Activated T-cell treated with anti-CD3 and anti-CD28 coated beads, Interleukin-2, amount 50 U/mL, for 4 hours (primary cell): Measurements from ENCODE around the gene HSD17B11. TPM values are rescaled to one million over a fixed set of nuclear protein-coding genes. Genes with fewer than 3 reads are reported as not detected.
A peak's percentile ranks its signal among the peaks of the same experiment; 100 is the strongest.
"Not testable (repeated sequence)": the region's sequence is repeated elsewhere in the genome, so short reads cannot be mapped to it uniquely, and the experiment has no call there.

Experiments used
- ATAC-seq, 2 donors: fragments of 200-7000 bp; cut with Tn5 transposase; one replicate each; pipeline ENCODE4 v1.10.0; 2021
- DNase-seq: peaks from one replicate; pipeline ENCODE4 v3.0.0-alpha.2; 2020
- H3K27me3 Mint-ChIP-seq: one replicate; pipeline ENCODE4 v1.8.0; 2021; ENCODE audit warnings: low read depth, mixed read lengths
- H3K36me3 Mint-ChIP-seq: one replicate; pipeline ENCODE4 v1.8.0; 2022; ENCODE audit warnings: mixed read lengths; ENCODE audit not compliant: insufficient read depth
- H3K4me1 Mint-ChIP-seq: one replicate; pipeline ENCODE4 v1.8.0; 2021; ENCODE audit warnings: low read depth, mixed read lengths
- H3K4me3 Mint-ChIP-seq: one replicate; pipeline ENCODE4 v1.8.0; 2021; ENCODE audit warnings: mild to moderate bottlenecking, moderate library complexity, mixed read lengths
- H3K9me3 Mint-ChIP-seq: one replicate; pipeline ENCODE4 v1.8.0; 2021; ENCODE audit warnings: mixed read lengths
- total RNA-seq, 3 donors: library from RNA; stranded (reverse); gene quantifications; one replicate each; pipeline ENCODE4 v1.2.1, GENCODE V29; 2021

Gene HSD17B11, protein sequence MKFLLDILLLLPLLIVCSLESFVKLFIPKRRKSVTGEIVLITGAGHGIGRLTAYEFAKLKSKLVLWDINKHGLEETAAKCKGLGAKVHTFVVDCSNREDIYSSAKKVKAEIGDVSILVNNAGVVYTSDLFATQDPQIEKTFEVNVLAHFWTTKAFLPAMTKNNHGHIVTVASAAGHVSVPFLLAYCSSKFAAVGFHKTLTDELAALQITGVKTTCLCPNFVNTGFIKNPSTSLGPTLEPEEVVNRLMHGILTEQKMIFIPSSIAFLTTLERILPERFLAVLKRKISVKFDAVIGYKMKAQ
- total RNA-seq: 1 to 10 TPM; 5.3 to 8.9 (median 7.4) TPM

DNA sequence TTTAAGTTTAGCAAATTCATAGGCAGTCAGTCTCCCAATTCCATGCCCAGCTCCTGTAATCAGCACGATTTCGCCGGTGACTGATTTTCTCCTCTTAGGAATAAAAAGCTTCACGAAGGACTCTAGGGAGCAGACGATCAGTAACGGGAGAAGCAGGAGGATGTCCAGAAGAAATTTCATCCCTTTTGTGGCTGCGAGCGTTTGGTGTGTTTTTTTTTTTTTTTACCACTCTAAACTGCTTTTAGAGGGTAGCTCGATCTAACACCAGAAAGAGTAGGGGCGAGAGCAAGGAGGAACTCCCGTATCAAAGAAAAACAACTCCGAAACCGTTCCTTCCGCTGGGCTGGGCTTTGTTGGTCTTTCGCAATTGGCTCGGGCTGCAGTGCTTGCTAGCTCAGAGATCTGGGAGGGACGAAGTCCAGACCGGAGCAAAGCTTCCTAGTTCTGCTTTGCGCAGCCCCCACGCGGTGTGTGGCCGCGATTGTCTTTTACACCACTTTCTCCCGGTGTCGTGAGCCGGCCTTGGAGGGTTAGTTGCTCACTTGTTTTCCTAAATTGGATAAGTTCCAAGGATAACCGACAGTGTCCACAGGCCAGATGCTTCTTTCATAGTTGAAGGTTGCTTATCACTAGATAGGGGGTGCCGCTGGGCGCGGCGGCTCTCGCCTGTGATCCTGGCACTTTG, at the start of gene HSD17B11:
TSS of gene HSD17B11 (minus strand) at position 298 of the 685 bp plus-strand sequence. CDS start at position 180, 118 bp downstream.
- Mint-ChIP-seq H3K9me3 (no peaks in the 10 kb centered on the region), H3K4me3 (peak within 1 kb of the TSS; percentile 95), H3K27me3 (no peaks in the 10 kb centered on the region), H3K36me3 (peaks cover 5% of the 10 kb centered on the region), H3K4me1 (peaks cover 44% of the 10 kb centered on the region)
- peak; percentile 69 for DNase-seq
- peak; percentile 98 to 99 for ATAC-seq

DNA sequence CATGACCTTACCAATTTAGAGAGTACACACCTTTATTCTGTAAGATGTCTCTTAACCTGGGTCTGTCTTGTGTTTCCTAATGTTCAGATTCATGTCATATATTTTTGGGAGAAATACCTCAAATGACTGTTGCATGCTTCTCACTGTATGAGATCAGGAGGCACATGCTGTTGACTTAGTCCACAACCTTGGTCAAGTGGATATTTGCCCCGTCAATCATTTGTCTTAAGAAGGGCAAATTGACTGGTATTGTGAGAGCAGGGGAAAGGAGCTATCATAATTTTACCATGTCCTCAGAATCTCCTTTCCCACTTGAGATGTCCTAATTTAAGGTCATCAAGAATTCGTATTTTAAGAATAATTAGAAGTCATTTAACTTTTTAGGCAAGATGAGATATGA, 42.4 kb upstream of the HSD17B11 start:
- H3K27me3 Mint-ChIP-seq: no peaks in the 10 kb centered on the region
- H3K4me1 Mint-ChIP-seq: peaks cover 26% of the 10 kb centered on the region
- no peaks in the 10 kb centered on the region for H3K9me3 Mint-ChIP-seq
- ATAC-seq: no peak
- H3K36me3 Mint-ChIP-seq: peaks cover 17% of the 10 kb centered on the region
- H3K4me3 Mint-ChIP-seq: no peak overlapping the region
- DNase-seq: no peak

DNA sequence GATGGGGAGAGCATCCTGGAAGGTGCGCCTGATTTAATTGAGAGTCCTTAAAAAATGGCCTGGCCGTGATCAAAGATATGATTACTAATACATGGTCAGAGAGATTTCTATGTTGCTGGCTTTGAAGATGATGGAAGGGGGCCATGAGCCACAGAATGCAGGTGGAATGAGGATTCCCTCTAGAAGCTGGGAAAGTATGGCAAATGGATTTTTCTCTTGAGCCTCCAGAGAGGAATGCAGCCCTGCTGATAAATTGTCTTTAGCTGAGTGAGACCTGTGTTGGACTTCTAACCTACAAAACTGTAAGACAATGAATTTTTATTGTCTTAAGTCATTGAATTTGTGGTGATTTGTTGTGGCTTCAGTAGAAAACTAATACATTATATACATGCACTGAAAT, 39.0 kb upstream of the HSD17B11 start:
- Mint-ChIP-seq H3K4me3 (no peak overlapping the region), H3K36me3 (peaks cover 5% of the 10 kb centered on the region), H3K9me3 (no peaks in the 10 kb centered on the region), H3K27me3 (no peaks in the 10 kb centered on the region), H3K4me1 (peaks cover 34% of the 10 kb centered on the region)
- ATAC-seq: no peak
- no peak for DNase-seq

DNA sequence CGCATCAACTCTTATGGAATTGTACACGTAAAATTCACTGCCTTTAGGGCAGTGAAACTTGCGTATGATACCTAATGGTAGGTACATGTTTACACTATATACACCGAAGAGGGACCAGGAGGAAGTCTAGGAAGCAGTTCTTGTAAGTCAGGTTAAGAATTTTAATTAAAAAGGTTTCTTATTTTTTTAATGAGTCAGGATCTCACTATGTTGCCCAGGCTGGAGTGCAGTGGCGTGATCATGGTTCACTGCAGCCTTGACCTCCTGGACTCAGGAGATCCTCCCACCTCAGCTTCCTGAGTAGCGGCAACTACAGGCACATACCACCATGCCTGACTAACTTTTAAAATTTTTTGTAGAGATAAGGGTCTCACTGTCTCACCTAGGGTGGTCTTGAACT, 38.0 kb upstream of the HSD17B11 start:
- Mint-ChIP-seq H3K36me3 (peaks cover 5% of the 10 kb centered on the region), H3K9me3 (no peaks in the 10 kb centered on the region), H3K4me1 (peaks cover 40% of the 10 kb centered on the region), H3K4me3 (no peak overlapping the region), H3K27me3 (no peaks in the 10 kb centered on the region)
- no peak for DNase-seq
- ATAC-seq: no peak

DNA sequence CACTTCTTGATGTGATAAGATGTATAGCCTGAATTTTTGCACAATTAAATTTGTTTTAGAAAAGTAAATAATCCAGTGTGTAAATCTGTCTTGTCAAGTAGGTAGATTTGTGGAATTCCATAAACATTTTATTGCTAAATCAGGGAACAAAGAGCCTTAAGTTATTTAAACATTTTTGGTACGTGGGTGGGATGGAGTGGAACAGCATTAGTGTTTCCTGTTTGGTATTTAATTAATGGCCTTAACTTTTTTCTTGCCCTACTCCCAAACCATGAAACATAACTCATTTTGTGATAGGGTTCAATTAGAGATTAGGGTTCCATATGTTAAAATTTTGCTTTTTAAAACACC, 36.5 kb upstream of the HSD17B11 start:
- DNase-seq (no peak), ATAC-seq (no peak)
- Mint-ChIP-seq H3K4me1 (peaks cover 41% of the 10 kb centered on the region), H3K27me3 (no peaks in the 10 kb centered on the region), H3K4me3 (no peak overlapping the region), H3K9me3 (no peaks in the 10 kb centered on the region), H3K36me3 (no peaks in the 10 kb centered on the region)

DNA sequence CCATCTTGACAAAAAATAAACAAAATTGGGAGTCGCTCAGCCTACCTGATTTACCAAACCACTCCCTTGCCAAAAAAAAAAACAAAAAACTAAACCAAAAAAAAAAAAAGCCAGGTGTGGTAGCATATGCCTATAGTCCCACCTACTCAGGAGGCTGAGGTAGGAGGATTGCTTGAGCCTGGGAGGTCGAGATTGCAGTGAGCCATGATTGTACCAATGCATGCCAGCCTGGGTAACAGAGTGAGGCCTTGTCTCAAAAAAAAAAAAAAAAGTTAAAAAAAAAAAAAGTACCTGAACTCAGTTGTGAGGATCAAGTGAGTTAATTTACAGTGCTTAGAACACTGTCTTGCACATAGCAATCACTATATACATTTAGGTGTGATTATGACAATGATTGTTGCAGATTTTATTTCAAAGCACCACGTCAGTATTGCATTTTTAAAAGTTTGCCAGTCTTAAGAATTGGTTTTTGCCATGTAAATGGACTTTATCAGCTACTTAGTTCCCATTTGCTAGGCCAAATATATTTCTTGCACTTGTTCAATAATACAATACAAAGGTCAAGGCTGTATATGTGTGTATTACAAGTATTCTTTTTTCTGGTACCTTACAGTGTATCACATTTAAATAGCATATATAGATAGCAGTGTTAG, 36.0 kb upstream of the HSD17B11 start:
- ATAC-seq: no peak
- no peak for DNase-seq
- Mint-ChIP-seq H3K27me3 (no peaks in the 10 kb centered on the region), H3K36me3 (no peaks in the 10 kb centered on the region), H3K9me3 (no peaks in the 10 kb centered on the region), H3K4me3 (no peak overlapping the region), H3K4me1 (peaks cover 41% of the 10 kb centered on the region)

DNA sequence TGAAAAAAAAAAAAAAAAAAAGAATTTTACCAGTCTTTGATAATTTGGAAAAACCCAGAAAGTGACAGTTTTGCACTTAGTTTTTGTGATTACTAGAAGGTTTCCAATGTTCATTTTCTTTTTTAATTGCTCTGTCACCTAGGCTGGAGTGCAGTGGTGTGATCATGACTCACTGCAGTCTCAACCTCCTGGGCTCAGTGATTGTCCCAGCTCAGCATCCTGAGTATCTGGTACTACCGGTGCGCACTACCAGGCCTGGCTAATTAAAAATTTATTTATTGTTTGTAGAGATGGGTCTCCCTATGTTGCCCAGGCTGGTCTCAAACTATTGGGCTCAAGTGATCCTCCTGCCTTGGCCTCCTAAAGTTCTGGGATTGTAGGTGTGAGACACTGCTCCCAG, 34.7 kb upstream of the HSD17B11 start:
- ATAC-seq: no peak
- H3K27me3 Mint-ChIP-seq: no peaks in the 10 kb centered on the region
- H3K9me3 Mint-ChIP-seq: no peaks in the 10 kb centered on the region
- no peak for DNase-seq
- H3K36me3 Mint-ChIP-seq: no peaks in the 10 kb centered on the region
- H3K4me3 Mint-ChIP-seq: no peak overlapping the region
- H3K4me1 Mint-ChIP-seq: peaks cover 44% of the 10 kb centered on the region

DNA sequence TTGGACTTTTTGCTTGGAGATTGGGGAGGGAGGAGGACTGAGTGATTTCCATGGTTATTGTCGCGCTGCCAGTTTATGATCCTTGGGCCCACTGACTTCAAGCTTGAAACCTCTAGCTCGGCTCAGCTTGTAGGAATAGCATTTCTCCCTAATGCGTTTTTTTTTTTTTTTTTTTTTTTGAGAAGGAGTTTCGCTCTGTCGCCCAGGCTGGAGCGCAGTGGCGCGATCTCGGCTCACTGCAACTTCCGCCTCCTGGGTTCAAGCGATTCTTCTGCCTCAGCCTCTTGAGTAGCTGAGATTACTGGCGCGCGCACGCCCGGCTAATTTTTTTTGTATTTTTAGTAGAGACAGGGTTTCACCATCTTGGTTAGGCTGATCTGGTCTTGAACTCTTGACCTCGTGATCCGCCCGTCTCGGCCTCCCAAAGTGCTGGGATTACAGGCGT, 33.1 kb upstream of the HSD17B11 start:
- ATAC-seq, H3K36me3 Mint-ChIP-seq, DNase-seq, H3K27me3 Mint-ChIP-seq, H3K9me3 Mint-ChIP-seq: not testable (repeated sequence)
- Mint-ChIP-seq H3K4me3 (peak overlapping the region; percentile 94), H3K4me1 (peaks cover 33% of the 10 kb centered on the region)

DNA sequence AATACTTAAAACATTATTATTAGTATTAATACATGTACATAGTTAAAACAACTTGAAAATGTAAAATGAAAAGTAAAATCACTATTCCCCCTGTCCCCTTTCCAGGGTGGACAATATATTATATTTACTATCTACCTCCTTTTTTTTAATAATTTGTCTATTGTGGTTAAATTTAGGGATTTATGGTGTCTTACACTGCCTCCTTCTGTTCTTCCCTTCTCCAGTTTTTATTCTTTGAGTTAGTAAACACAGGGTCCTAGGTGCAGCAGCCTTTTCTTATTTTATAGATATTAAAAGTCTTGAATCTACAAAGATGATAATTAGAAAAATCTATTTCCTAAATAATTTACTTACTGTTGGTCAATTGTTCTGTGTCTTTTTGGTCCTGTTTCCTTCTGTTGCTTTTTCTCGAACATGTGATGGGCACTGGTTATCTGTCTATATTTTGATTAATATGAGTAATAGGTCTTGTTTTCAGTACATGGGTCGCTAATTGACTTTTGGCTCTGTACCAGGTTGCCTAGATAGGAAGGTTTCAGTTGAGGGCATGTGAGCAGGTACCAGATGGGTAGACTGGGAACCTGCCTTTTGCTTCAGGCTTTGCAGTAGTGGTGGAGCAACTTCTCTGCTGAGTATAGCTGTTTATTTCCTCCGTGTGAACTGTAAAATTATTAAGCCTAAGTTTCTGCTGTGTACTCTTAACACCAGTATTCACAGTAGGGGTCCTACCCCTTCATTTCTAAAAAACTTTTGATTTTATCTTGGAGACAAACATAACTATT, 32.5 kb upstream of the HSD17B11 start:
- no peaks in the 10 kb centered on the region for H3K9me3 Mint-ChIP-seq
- H3K36me3 Mint-ChIP-seq: no peaks in the 10 kb centered on the region
- peak overlapping the region; percentile 94 for H3K4me3 Mint-ChIP-seq
- peaks cover 33% of the 10 kb centered on the region for H3K4me1 Mint-ChIP-seq
- ATAC-seq (no peak), DNase-seq (no peak)
- no peaks in the 10 kb centered on the region for H3K27me3 Mint-ChIP-seq

DNA sequence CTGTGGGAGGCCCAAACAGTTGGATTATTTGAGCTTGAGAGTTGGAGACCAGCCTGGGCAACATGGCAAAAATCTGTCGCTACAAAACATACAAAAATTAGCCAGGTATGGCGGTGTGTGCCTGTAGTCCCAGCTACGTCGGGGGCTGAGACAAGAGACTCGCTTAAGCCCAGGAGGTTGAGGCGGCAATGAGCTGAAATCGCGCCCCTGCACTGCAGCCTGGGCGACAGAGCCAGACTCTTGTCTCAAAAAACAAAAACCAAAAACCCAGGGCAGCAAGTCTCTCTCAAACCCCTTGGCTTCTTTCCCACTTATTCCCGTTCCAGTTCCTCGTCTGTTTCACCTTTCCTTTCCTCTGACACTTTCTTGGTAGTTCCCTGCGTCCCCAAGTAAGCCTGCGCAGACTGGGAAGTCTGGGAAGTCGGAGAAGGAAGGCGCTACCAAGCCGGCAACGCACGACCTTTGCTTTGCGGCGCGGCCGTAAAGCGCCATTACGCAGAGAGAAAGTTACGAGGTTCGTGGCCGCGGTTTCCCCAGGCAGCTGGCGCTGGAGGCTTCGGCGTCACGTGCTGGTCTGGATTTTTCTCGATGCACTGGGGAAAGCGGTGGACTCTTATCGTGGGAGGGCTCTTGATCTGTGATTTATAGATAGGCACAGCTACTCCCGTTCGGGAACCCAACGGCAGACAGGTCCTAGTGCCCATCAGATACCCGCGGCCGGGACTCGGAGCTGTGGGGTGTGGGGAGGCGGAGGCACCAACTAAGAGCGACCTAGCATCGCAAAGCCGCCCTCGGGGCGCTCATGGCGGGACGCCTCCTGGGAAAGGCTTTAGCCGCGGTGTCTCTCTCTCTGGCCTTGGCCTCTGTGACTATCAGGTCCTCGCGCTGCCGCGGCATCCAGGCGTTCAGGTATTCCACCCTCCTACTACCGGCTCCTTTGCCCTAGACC, 31.4 kb upstream of the HSD17B11 start, which contains the start of gene NUDT9:
TSS of gene NUDT9 (plus strand) at position 470 of the 949 bp plus-strand sequence. CDS start at position 803, 333 bp downstream.
- peak; percentile 74 for DNase-seq
- peak; percentile 90 for ATAC-seq
- Mint-ChIP-seq H3K9me3 (no peaks in the 10 kb centered on the region), H3K27me3 (no peaks in the 10 kb centered on the region), H3K36me3 (no peaks in the 10 kb centered on the region), H3K4me1 (peaks cover 26% of the 10 kb centered on the region), H3K4me3 (peak within 1 kb of the TSS; percentile 94)

DNA sequence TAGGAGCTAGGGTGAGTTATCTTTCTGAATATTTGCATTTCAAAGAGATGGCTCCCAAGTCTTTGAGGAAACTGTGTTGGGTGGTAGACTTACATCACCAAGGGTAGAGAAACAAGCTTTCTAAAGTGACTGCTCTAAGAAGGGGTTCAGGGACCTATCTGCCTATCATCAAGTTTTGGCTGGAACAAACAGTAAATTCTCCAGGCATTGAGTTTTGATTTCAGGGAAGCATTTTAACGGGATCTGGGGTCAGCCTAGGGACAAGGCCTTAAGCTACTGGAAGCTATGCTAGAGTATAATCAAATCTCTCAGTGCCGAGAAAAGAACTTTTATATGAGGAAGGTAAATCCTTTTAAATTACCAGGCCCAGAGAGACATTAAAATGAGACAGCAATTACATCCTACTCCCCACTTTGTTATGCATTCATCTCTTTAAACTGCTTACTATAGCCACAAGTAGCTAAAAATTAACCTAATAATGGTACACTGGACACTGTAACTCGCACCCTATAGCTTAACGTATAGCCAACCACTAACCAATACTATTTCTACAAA, 29.4 kb upstream of the HSD17B11 start:
- Mint-ChIP-seq H3K4me1 (peaks cover 25% of the 10 kb centered on the region), H3K36me3 (no peaks in the 10 kb centered on the region), H3K27me3 (no peaks in the 10 kb centered on the region), H3K9me3 (no peaks in the 10 kb centered on the region), H3K4me3 (no peak overlapping the region)
- ATAC-seq (no peak), DNase-seq (no peak)

DNA sequence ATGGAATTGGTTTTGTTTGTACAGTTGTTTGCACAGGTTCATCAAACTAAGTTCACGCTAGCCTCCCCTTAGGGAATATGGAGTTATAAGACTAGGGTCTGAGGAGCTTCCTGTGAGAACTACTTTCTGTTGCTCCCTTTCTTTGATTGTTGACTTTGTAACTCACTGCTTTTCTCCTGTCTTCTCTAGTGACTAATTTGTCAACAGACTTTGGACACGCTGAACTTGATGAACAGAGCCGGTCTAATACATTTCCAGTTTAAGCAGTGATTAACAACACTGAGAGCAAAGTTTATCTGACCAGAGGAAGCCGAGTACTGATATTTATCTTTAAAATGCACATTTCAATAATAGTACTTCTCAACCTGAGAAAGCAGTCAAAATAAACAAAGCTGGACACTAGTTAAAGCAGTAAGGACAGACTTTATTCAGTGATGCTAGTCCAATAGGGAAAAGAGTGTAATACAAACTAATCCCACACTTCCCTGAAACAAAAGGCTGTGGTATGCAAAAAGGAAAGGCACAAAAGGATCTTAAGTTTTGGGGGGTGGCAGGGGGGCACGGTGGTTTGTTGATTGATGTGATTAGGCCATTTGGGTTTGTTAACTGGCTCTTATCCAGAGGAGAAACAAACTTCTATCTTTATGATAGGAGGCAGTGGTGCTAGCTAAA, 28.7 kb upstream of the HSD17B11 start:
- H3K4me3 Mint-ChIP-seq: no peak overlapping the region
- ATAC-seq (no peak), DNase-seq (no peak)
- no peaks in the 10 kb centered on the region for H3K27me3 Mint-ChIP-seq
- H3K9me3 Mint-ChIP-seq: no peaks in the 10 kb centered on the region
- H3K36me3 Mint-ChIP-seq: no peaks in the 10 kb centered on the region
- peaks cover 24% of the 10 kb centered on the region for H3K4me1 Mint-ChIP-seq

DNA sequence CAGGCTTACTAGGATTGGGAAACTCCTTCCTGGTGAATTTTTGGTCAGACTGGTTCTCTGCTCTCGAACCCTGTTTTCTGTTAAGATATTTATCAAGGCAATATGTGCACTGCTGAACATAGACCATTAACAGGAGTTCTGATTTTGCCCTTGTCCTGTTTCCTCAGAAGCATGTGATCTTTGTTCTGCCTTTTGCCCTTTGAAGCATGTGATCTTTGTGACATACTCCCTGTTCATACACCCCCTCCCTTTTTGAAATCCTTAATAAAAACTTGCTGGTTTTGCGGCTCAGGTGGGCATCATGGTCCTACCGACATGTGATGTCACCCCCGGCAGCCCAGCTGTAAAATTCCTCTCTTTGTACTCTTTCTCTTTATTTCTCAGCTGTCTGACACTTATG, 27.4 kb upstream of the HSD17B11 start:
- not testable (repeated sequence) for H3K36me3 Mint-ChIP-seq, H3K9me3 Mint-ChIP-seq, ATAC-seq, DNase-seq, H3K27me3 Mint-ChIP-seq, H3K4me3 Mint-ChIP-seq
- peaks cover 14% of the 10 kb centered on the region for H3K4me1 Mint-ChIP-seq
